HCT116 (cell line): ENCODE results near the gene CDKN2B-AS1. TPM values are rescaled to one million over a fixed set of nuclear protein-coding genes. Genes with fewer than 3 reads are reported as not detected.
"Not testable (repeated sequence)": the region's sequence is repeated elsewhere in the genome, so short reads cannot be mapped to it uniquely, and the experiment has no call there.

Experiments used
- ATAC-seq: fragments of 200-7000 bp; cut with Tn5 transposase; 2 replicates; pipeline ENCODE4 v1.9.1; 2020; ENCODE audit warnings: mild to moderate bottlenecking, moderate library complexity
- BruUV-seq: library from RNA; stranded (reverse); fragments of 400-500 nt; replicated peaks from 2 replicates; lab custom pipeline; 2021; lab: Mats Ljungman, UMichigan
- CTCF ChIA-PET: fragments of 300-600 bp; sonication (Branson Sonifier 250); formaldehyde crosslinking; loops from one replicate; lab custom pipeline; 2021; ENCODE audit warnings: antibody characterized with exemption; lab: Charles Lee
- POLR2A ChIA-PET: fragments of 300-600, 350-600 bp; sonication (Branson Sonifier 250); formaldehyde crosslinking; loops from one replicate; lab custom pipeline; 2021; ENCODE audit warnings: antibody characterized with exemption; lab: Charles Lee
- RAD21 ChIA-PET, 2 experiments: fragments of 300-600 bp; sonication (Branson Sonifier 250); formaldehyde crosslinking; loops; one replicate each; lab custom pipeline; 2023; ENCODE audit warnings: low total read pairs in 2 of 2; ENCODE audit not compliant: uncharacterized antibody in 2 of 2, unreplicated experiment in 2 of 2, low non-redundant PET in 1 of 2; lab: Charles Lee
- DNase-seq: peaks from one replicate; pipeline ENCODE4 v3.0.0-alpha.2; 2010; ENCODE audit warnings: low read depth, low spot score
- H2AFZ ChIP-seq: fragments of 200-600 bp; shearing (Covaris generic), sonication (generic); 2 replicates; pipeline ENCODE4 v1.6.1; 2017; ENCODE audit warnings: low read depth, mixed run types, mixed read lengths, antibody characterized with exemption, low read length; ENCODE audit not compliant: poor library complexity, severe bottlenecking
- H3K27ac ChIP-seq: 2 replicates; pipeline ENCODE4 v1.5.1; 2012; ENCODE audit warnings: low read depth, low read length
- H3K27me3 ChIP-seq: fragments of 200-600 bp; sonication (generic); 2 replicates; pipeline ENCODE4 v1.6.1; 2016; ENCODE audit warnings: mixed run types, low read length, mixed read lengths; ENCODE audit not compliant: insufficient read depth
- H3K36me3 ChIP-seq, 2 experiments: fragments of 200-500 bp in 1 of 2; fragments of 200-600 bp in 1 of 2; sonication (Bioruptor generic) in 1 of 2; sonication (generic) in 1 of 2; 2 replicates each; pipeline versions ENCODE4 v1.5.1 to v1.6.1; 2014 to 2016; ENCODE audit warnings: low read length in 2 of 2, inconsistent platforms in 1 of 2, mixed read lengths in 1 of 2, mixed run types in 1 of 2; ENCODE audit not compliant: insufficient read depth in 2 of 2, control insufficient read depth in 1 of 2
- H3K4me1 ChIP-seq, 2 experiments: fragments of 200-600 bp in 1 of 2; sonication (generic) in 1 of 2; 2 replicates each; pipeline versions ENCODE4 v1.5.1 to v1.6.1; 2012 to 2017; ENCODE audit warnings: low read length in 2 of 2, inconsistent platforms in 1 of 2, mild to moderate bottlenecking in 1 of 2, mixed read lengths in 1 of 2, mixed run types in 1 of 2, moderate library complexity in 1 of 2; ENCODE audit not compliant: insufficient read depth in 2 of 2, control insufficient read depth in 1 of 2
- H3K4me2 ChIP-seq: fragments of 200-600 bp; sonication (generic); 2 replicates; pipeline ENCODE4 v1.6.1; 2017; ENCODE audit warnings: mixed run types, low read length, mixed read lengths
- H3K4me3 ChIP-seq, 2 experiments: fragments of 200-600 bp in 1 of 2; sonication (generic) in 1 of 2; replicated peaks in 1 of 2; 2 replicates each; pipeline ENCODE4 v1.5.1; 2011 to 2016; ENCODE audit warnings: low read length in 2 of 2, control low read depth in 1 of 2, low read depth in 1 of 2, mild to moderate bottlenecking in 1 of 2, mixed read lengths in 1 of 2, mixed run types in 1 of 2
- H3K79me2 ChIP-seq: fragments of 200-600 bp; sonication (generic); 2 replicates; pipeline ENCODE4 v1.6.1; 2017; ENCODE audit warnings: mild to moderate bottlenecking, mixed run types, low read length, moderate library complexity, mixed read lengths; ENCODE audit not compliant: insufficient read depth
- H3K9ac ChIP-seq: fragments of 200-600 bp; sonication (generic); 2 replicates; pipeline ENCODE4 v1.6.1; 2016; ENCODE audit warnings: low read length, mixed read lengths
- H3K9me2 ChIP-seq: fragments of 200-600 bp; sonication (generic), shearing (Covaris generic); 2 replicates; pipeline ENCODE4 v1.6.1; 2017; ENCODE audit warnings: mixed run types, mild to moderate bottlenecking, moderate library complexity; ENCODE audit not compliant: insufficient read depth
- H3K9me3 ChIP-seq, 2 experiments: fragments of 200-500 bp in 1 of 2; fragments of 200-600 bp in 1 of 2; sonication (Bioruptor generic) in 1 of 2; sonication (generic) in 1 of 2; 2 replicates each; pipeline ENCODE4 v1.6.1; 2014 to 2017; ENCODE audit warnings: low read length in 2 of 2, mixed read lengths in 2 of 2, inconsistent platforms in 1 of 2, low read depth in 1 of 2, mild to moderate bottlenecking in 1 of 2, mixed run types in 1 of 2, moderate library complexity in 1 of 2; ENCODE audit not compliant: control insufficient read depth in 1 of 2, insufficient read depth in 1 of 2
- H4K20me1 ChIP-seq: fragments of 200-600 bp; sonication (generic), shearing (Covaris generic); 2 replicates; pipeline ENCODE4 v1.6.1; 2017; ENCODE audit warnings: mixed run types, mild to moderate bottlenecking, moderate library complexity; ENCODE audit not compliant: insufficient read depth
- CBX3 ChIP-seq: IDR thresholded peaks from 2 replicates; pipeline ENCODE4 v1.6.1; 2012; ENCODE audit warnings: low read depth
- ELF1 ChIP-seq: IDR thresholded peaks from 2 replicates; pipeline ENCODE4 v1.6.1; 2012; ENCODE audit warnings: low read depth, borderline replicate concordance
- FOSL1 ChIP-seq: IDR thresholded peaks from 2 replicates; pipeline ENCODE4 v1.6.1; 2012; ENCODE audit warnings: low read depth
- POLR2AphosphoS5 ChIP-seq: IDR thresholded peaks from 2 replicates; pipeline ENCODE4 v1.6.1; 2011; ENCODE audit warnings: mild to moderate bottlenecking, low read depth, low read length, moderate library complexity
- SIN3A ChIP-seq: IDR thresholded peaks from 2 replicates; pipeline ENCODE4 v1.6.1; 2012; ENCODE audit warnings: low read depth
- ZFX ChIP-seq: fragments of 450-650 bp; IDR thresholded peaks from 2 replicates; pipeline ENCODE4 v1.6.1; 2017
- intact Hi-C: fragments of 100-400 bp; cut with micrococcal nuclease; formaldehyde crosslinking; loops from 2 replicates; pipeline ENCODE4 v1.10.0; 2022
- total RNA-seq: library from RNA; stranded (reverse); gene quantifications from one replicate; pipeline ENCODE4 v1.2.1, GENCODE V29; 2021; ENCODE audit not compliant: unreplicated experiment

Gene CDKN2B-AS1
- total RNA-seq, 1 experiment from 2014 or later, result 1.7 TPM

GRCh38 chr9:21958833-21959232, 35.8 kb upstream of the CDKN2B-AS1 start (continued):
- TF ChIP-seq POLR2AphosphoS5, result no peak
- no peak for TF ChIP-seq SIN3A
- no peak for TF ChIP-seq ZFX
- no peak for TF ChIP-seq ELF1
- TF ChIP-seq, all 23 proteins: peak for 0

GRCh38 chr9:21959268-21959667, 35.3 kb upstream of the CDKN2B-AS1 start:
- H3K36me3 ChIP-seq, H3K4me3 ChIP-seq, H3K27ac ChIP-seq, ATAC-seq, DNase-seq, POLR2A ChIA-PET, H2AFZ ChIP-seq, H3K9me2 ChIP-seq, H3K9ac ChIP-seq, H4K20me1 ChIP-seq, H3K9me3 ChIP-seq, CTCF ChIA-PET, H3K4me2 ChIP-seq, H3K79me2 ChIP-seq, RAD21 ChIA-PET, H3K4me1 ChIP-seq, BruUV-seq, H3K27me3 ChIP-seq, intact Hi-C loops: not testable (repeated sequence)

- no TSS peak for BruUV-seq
- DNase-seq (no peak), ATAC-seq (no peak)
- ChIA-PET CTCF (no interaction called here), POLR2A (no interaction called here)
- Histone ChIP-seq H3K27me3 (no peaks in the 10 kb centered on the region), H3K4me1 (no peaks in the 10 kb centered on the region), H3K79me2 (no peaks in the 10 kb centered on the region), H3K4me2 (no peak overlapping the region), H3K27ac (no peak overlapping the region), H3K36me3 (no peaks in the 10 kb centered on the region), H2AFZ (no peak overlapping the region), H3K9me3 (no peaks in the 10 kb centered on the region), H4K20me1 (no peaks in the 10 kb centered on the region), H3K9me2 (no peaks in the 10 kb centered on the region), H3K4me3 (no peak overlapping the region)
- intact Hi-C loops, result no loop called here
- TF ChIP-seq POLR2AphosphoS5, result no peak
- no peak for TF ChIP-seq CBX3
- no peak for TF ChIP-seq FOSL1
- TF ChIP-seq, all 23 proteins: peak for 0
- no peak overlapping the region for H3K9ac ChIP-seq
- RAD21 ChIA-PET, result no interaction called here
These were observed 33.0 kb upstream of the CDKN2B-AS1 start for GRCh38 chr9:21961569-21961968.
